ENCODE data around the gene ACTBL2. TPM values are rescaled to one million over a fixed set of nuclear protein-coding genes. Genes with fewer than 3 reads are reported as not detected.
"Not testable (repeated sequence)": the region's sequence is repeated elsewhere in the genome, so short reads cannot be mapped to it uniquely, and the experiment has no call there.

The ACTBL2 gene
- total and polyA plus RNA-seq, 2 experiments from 2014 or later, result 0.17 to 0.83 TPM

DNA sequence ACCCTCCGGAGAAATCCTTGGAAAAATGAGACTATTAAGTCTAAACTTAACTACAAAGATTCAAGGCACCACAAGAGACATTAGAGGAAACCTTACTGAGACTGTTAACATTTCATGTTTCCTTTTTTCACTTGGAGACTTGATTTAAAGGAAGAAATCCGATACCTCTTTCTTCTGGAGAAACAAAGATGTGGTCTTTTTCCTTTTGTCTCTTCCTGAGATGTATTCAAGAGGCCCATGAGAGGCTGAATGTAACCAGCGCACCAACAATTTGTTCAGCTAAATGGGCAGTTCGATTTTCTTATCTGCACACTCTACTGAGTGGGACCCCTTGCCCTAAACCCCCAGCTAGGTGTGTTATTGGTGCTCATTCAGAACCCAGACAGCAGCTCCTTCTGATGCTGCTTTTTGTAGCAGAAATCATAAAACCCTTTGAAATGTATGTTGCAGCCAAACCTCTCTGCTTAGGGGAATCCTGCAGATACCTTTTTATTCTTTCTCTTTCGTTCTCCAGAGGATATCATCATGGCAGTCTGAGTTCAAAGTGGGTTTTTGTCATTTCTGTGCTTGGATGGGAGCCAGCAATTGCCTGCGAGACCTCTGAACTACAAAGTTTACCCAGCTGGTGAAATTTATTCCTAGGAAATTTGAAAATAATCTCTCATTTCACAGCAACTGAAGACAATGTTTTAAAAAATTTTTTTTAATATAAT is 41.9 kb upstream of the ACTBL2 start:
- Histone ChIP-seq H3K4me2 (no peak overlapping the region), H3K79me2 (no peaks in the 10 kb centered on the region), H3K36me3 (replicated peaks; ENCODE audit: insufficient read depth, low read depth) (no peaks in the 10 kb centered on the region), H2AFZ (peak overlapping the region; percentile 2), H3K4me1 (ENCODE audit: insufficient read depth) (peaks cover 6% of the 10 kb centered on the region), H4K20me1 (ENCODE audit: insufficient read depth, poor library complexity, severe bottlenecking) (no peaks in the 10 kb centered on the region), H3K4me3 (no peak overlapping the region), H3K27me3 (no peaks in the 10 kb centered on the region), H3K27ac (peak overlapping the region; percentile 31), H3K9me2 (replicated peaks; ENCODE audit: insufficient read depth) (no peaks in the 10 kb centered on the region), H3K9me3 (ENCODE audit: low read depth) (no peaks in the 10 kb centered on the region)
- WGBS (ENCODE audit: low lambda C conversion rate, missing lambda C conversion rate), result 65% methylated on average over 6 of the region's 6 CpGs
- TF ChIP-seq EZH2 (IDR thresholded peaks at IDR 0.05; ENCODE audit: borderline replicate concordance) (no peak), EZH2phosphoT487 (IDR thresholded peaks at IDR 0.05; ENCODE audit: low read depth, severe bottlenecking, unreplicated experiment) (no peak)
- TF ChIP-seq, protein P1, sequence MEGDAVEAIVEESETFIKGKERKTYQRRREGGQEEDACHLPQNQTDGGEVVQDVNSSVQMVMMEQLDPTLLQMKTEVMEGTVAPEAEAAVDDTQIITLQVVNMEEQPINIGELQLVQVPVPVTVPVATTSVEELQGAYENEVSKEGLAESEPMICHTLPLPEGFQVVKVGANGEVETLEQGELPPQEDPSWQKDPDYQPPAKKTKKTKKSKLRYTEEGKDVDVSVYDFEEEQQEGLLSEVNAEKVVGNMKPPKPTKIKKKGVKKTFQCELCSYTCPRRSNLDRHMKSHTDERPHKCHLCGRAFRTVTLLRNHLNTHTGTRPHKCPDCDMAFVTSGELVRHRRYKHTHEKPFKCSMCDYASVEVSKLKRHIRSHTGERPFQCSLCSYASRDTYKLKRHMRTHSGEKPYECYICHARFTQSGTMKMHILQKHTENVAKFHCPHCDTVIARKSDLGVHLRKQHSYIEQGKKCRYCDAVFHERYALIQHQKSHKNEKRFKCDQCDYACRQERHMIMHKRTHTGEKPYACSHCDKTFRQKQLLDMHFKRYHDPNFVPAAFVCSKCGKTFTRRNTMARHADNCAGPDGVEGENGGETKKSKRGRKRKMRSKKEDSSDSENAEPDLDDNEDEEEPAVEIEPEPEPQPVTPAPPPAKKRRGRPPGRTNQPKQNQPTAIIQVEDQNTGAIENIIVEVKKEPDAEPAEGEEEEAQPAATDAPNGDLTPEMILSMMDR (IDR thresholded peaks at IDR 0.05; ENCODE audit: poor library complexity), result no peak
- no peak for DNase-seq (ENCODE audit: low spot score)

DNA sequence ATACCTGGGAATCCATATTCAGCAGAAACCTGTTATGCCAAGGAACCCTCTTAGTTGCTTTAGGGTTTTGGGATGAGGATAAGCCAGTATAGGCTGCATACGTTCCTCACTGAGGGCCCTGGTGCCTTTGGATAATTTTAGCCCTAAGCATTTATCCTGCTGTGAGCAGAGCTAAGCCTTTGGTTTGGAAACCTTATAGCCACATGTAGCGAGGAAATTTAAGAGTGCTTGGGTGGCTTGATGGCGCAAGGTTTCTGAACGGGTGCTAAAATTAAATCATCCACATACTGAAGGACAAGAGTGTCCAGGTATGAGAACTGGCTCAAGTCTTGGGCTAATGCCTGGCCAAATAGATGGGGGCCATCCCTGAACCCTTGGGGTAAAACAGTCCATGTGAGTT is 39.9 kb upstream of the ACTBL2 start:
- H3K36me3 ChIP-seq (replicated peaks; ENCODE audit: insufficient read depth, low read depth); H4K20me1 ChIP-seq (ENCODE audit: insufficient read depth, poor library complexity, severe bottlenecking); H3K27me3 ChIP-seq; H3K4me3 ChIP-seq; H2AFZ ChIP-seq; H3K27ac ChIP-seq; H3K9me3 ChIP-seq (ENCODE audit: low read depth); H3K9me2 ChIP-seq (replicated peaks; ENCODE audit: insufficient read depth); DNase-seq (ENCODE audit: low spot score); H3K4me2 ChIP-seq; H3K79me2 ChIP-seq; H3K4me1 ChIP-seq (ENCODE audit: insufficient read depth): not testable (repeated sequence)
- WGBS (ENCODE audit: low lambda C conversion rate, missing lambda C conversion rate), result 97% methylated on average over 4 of the region's 4 CpGs

DNA sequence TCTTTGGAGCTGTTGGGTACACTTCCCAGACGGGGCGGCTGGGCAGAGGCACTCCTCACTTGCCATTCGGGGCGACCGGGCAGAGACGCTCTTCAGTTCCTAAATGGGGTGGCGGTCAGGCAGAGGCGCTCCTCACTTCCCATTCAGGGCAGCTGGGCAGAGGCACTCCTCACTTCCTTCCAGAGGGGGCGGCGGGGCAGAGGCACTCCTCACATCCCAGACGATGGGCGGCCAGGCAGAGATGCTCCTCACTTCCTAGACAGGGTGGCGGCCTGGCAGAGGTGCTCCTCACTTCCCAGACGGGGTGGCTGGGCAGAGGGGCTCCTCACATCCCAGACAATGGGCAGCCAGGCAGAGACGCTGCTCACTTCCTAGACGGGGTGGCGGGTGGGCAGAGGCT is 35.8 kb upstream of the ACTBL2 start:
- not testable (repeated sequence) for H4K20me1 ChIP-seq (ENCODE audit: insufficient read depth, poor library complexity, severe bottlenecking); H2AFZ ChIP-seq; H3K9me3 ChIP-seq (ENCODE audit: low read depth); H3K4me1 ChIP-seq (ENCODE audit: insufficient read depth); H3K4me2 ChIP-seq; H3K79me2 ChIP-seq; DNase-seq (ENCODE audit: low spot score); H3K9me2 ChIP-seq (replicated peaks; ENCODE audit: insufficient read depth); H3K27me3 ChIP-seq; H3K36me3 ChIP-seq (replicated peaks; ENCODE audit: insufficient read depth, low read depth); H3K4me3 ChIP-seq; H3K27ac ChIP-seq
- WGBS (ENCODE audit: low lambda C conversion rate, missing lambda C conversion rate), result 97% methylated on average over 17 of the region's 17 CpGs

DNA sequence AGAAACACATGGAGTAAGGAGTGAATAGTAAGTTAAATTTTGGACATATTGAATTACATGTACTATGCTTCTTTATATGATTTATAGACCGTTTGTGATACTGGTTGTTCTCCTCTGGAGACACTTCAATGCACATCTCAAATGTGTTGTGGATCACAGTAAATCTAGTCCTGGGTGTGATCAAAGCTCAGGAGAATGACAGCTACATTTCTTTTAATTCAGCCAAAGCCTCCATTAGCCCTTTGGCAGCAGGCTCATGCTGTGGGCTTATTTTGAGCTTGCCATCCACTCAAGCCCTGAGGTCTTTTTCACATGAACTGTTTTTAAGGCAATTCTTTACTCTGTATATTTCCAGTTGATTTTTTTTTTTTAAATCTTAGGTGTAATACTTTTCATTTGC is 34.6 kb upstream of the ACTBL2 start:
- no peaks in the 10 kb centered on the region for H3K36me3 ChIP-seq (replicated peaks; ENCODE audit: insufficient read depth, low read depth)
- no peaks in the 10 kb centered on the region for H3K79me2 ChIP-seq
- WGBS (ENCODE audit: low lambda C conversion rate, missing lambda C conversion rate), result 65% methylated on average over 1 of the region's 1 CpG
- TF ChIP-seq EZH2 (IDR thresholded peaks at IDR 0.05; ENCODE audit: borderline replicate concordance) (no peak), EZH2phosphoT487 (IDR thresholded peaks at IDR 0.05; ENCODE audit: low read depth, severe bottlenecking, unreplicated experiment) (no peak)
- TF ChIP-seq, protein P1 (IDR thresholded peaks at IDR 0.05; ENCODE audit: poor library complexity), result no peak
- no peaks in the 10 kb centered on the region for H3K27me3 ChIP-seq
- H3K27ac ChIP-seq, result no peak overlapping the region
- H2AFZ ChIP-seq, result no peak overlapping the region
- H3K9me3 ChIP-seq (ENCODE audit: low read depth), result no peaks in the 10 kb centered on the region
- no peak for DNase-seq (ENCODE audit: low spot score)
- H3K9me2 ChIP-seq (replicated peaks; ENCODE audit: insufficient read depth), result no peaks in the 10 kb centered on the region
- no peaks in the 10 kb centered on the region for H3K4me1 ChIP-seq (ENCODE audit: insufficient read depth)
- no peaks in the 10 kb centered on the region for H4K20me1 ChIP-seq (ENCODE audit: insufficient read depth, poor library complexity, severe bottlenecking)
- no peak overlapping the region for H3K4me2 ChIP-seq
- H3K4me3 ChIP-seq, result no peak overlapping the region
